ENCODE data around the gene AEBP2. TPM values are rescaled to one million over a fixed set of nuclear protein-coding genes. Genes with fewer than 3 reads are reported as not detected.
A peak's percentile ranks its signal among the peaks of the same experiment; 100 is the strongest.

AEBP2 gene
- total RNA-seq, 1 experiment from 2014 or later, result 13.4 TPM

GRCh38 chr12:19517583-19517982 is 78.3 kb downstream of the AEBP2 start:
- H3K36me3 ChIP-seq, result peaks cover 34% of the 10 kb centered on the region

GRCh38 chr12:19518209-19518608 is 78.9 kb downstream of the AEBP2 start:
- Histone ChIP-seq H3K4me3 (no peak overlapping the region), H3K27me3 (no peaks in the 10 kb centered on the region), H3K36me3 (peaks cover 30% of the 10 kb centered on the region), H3K9me3 (no peaks in the 10 kb centered on the region)
- DNase-seq, result no peak

More at GRCh38 chr12:19517583-19517982, 78.3 kb downstream of the AEBP2 start:
- no peaks in the 10 kb centered on the region for H3K27me3 ChIP-seq
- no peak overlapping the region for H3K4me3 ChIP-seq
- no peaks in the 10 kb centered on the region for H3K9me3 ChIP-seq
- no peak for DNase-seq

- Histone ChIP-seq H3K9me3 (no peaks in the 10 kb centered on the region), H3K4me3 (no peak overlapping the region), H3K27me3 (no peaks in the 10 kb centered on the region), H3K36me3 (peaks cover 12% of the 10 kb centered on the region)
- no peak for DNase-seq
These were observed 81.5 kb downstream of the AEBP2 start for GRCh38 chr12:19520646-19521415.

GRCh38 chr12:19525274-19525673 is 86.0 kb downstream of the AEBP2 start:
- Histone ChIP-seq H3K27me3 (no peaks in the 10 kb centered on the region), H3K36me3 (no peaks in the 10 kb centered on the region), H3K9me3 (no peaks in the 10 kb centered on the region), H3K4me3 (no peak overlapping the region)
- DNase-seq, result no peak

GRCh38 chr12:19527866-19528265 is 88.6 kb downstream of the AEBP2 start:
- DNase-seq, result no peak
- Histone ChIP-seq H3K4me3 (no peak overlapping the region), H3K27me3 (no peaks in the 10 kb centered on the region), H3K9me3 (no peaks in the 10 kb centered on the region), H3K36me3 (no peaks in the 10 kb centered on the region)

GRCh38 chr12:19528750-19529149 is 89.5 kb downstream of the AEBP2 start:
- Histone ChIP-seq H3K9me3 (no peaks in the 10 kb centered on the region), H3K4me3 (no peak overlapping the region), H3K27me3 (no peaks in the 10 kb centered on the region), H3K36me3 (no peaks in the 10 kb centered on the region)
- no peak for DNase-seq

GRCh38 chr12:19529951-19530636 is 90.8 kb downstream of the AEBP2 start:
- no peaks in the 10 kb centered on the region for H3K27me3 ChIP-seq
- H3K36me3 ChIP-seq, result no peaks in the 10 kb centered on the region
- no peaks in the 10 kb centered on the region for H3K9me3 ChIP-seq
- H3K4me3 ChIP-seq, result no peak overlapping the region
- DNase-seq, result no peak

- no peaks in the 10 kb centered on the region for H3K27me3 ChIP-seq
- no peak for DNase-seq
- H3K36me3 ChIP-seq, result no peaks in the 10 kb centered on the region
- H3K4me3 ChIP-seq, result no peak overlapping the region
- peaks cover 5% of the 10 kb centered on the region for H3K9me3 ChIP-seq
These were observed 91.3 kb downstream of the AEBP2 start for GRCh38 chr12:19530637-19531023.

GRCh38 chr12:19533567-19533966 is 94.3 kb downstream of the AEBP2 start:
- Histone ChIP-seq H3K27me3 (no peaks in the 10 kb centered on the region), H3K4me3 (no peak overlapping the region), H3K36me3 (no peaks in the 10 kb centered on the region), H3K9me3 (peaks cover 14% of the 10 kb centered on the region)
- DNase-seq, result no peak

- no peak for DNase-seq
- peaks cover 14% of the 10 kb centered on the region for H3K9me3 ChIP-seq
- no peaks in the 10 kb centered on the region for H3K27me3 ChIP-seq
These were observed 99.8 kb downstream of the AEBP2 start for GRCh38 chr12:19539071-19539470.

GRCh38 chr12:19539836-19540235 is 100.5 kb downstream of the AEBP2 start:
- H3K27me3 ChIP-seq, result no peaks in the 10 kb centered on the region
- H3K4me3 ChIP-seq, result no peak overlapping the region
- DNase-seq, result peak; percentile 22
- H3K36me3 ChIP-seq, result no peaks in the 10 kb centered on the region
- peaks cover 14% of the 10 kb centered on the region for H3K9me3 ChIP-seq

More at GRCh38 chr12:19539071-19539470, 99.8 kb downstream of the AEBP2 start:
- H3K36me3 ChIP-seq, result no peaks in the 10 kb centered on the region
- no peak overlapping the region for H3K4me3 ChIP-seq

- no peak for DNase-seq
- no peaks in the 10 kb centered on the region for H3K27me3 ChIP-seq
- no peak overlapping the region for H3K4me3 ChIP-seq
- no peaks in the 10 kb centered on the region for H3K9me3 ChIP-seq
- H3K36me3 ChIP-seq, result no peaks in the 10 kb centered on the region
These were observed 103.3 kb downstream of the AEBP2 start for GRCh38 chr12:19542606-19543005.

- no peaks in the 10 kb centered on the region for H3K9me3 ChIP-seq
- H3K4me3 ChIP-seq, result no peak overlapping the region
- H3K27me3 ChIP-seq, result no peaks in the 10 kb centered on the region
- H3K36me3 ChIP-seq, result no peaks in the 10 kb centered on the region
- no peak for DNase-seq
These were observed 105.1 kb downstream of the AEBP2 start for GRCh38 chr12:19544353-19544752.

- H3K27me3 ChIP-seq, result no peaks in the 10 kb centered on the region
- H3K36me3 ChIP-seq, result no peaks in the 10 kb centered on the region
- no peak for DNase-seq
These were observed 106.0 kb downstream of the AEBP2 start for GRCh38 chr12:19545301-19545700.

GRCh38 chr12:19546027-19546426 is 106.7 kb downstream of the AEBP2 start:
- no peaks in the 10 kb centered on the region for H3K27me3 ChIP-seq

More at GRCh38 chr12:19545301-19545700, 106.0 kb downstream of the AEBP2 start:
- Histone ChIP-seq H3K9me3 (no peaks in the 10 kb centered on the region), H3K4me3 (no peak overlapping the region)

GRCh38 chr12:19546611-19547162 is 107.4 kb downstream of the AEBP2 start:
- Histone ChIP-seq H3K27me3 (no peaks in the 10 kb centered on the region), H3K4me3 (no peak overlapping the region), H3K9me3 (no peaks in the 10 kb centered on the region), H3K36me3 (no peaks in the 10 kb centered on the region)
- no peak for DNase-seq

More at GRCh38 chr12:19546027-19546426, 106.7 kb downstream of the AEBP2 start:
- no peaks in the 10 kb centered on the region for H3K36me3 ChIP-seq
- no peak overlapping the region for H3K4me3 ChIP-seq
- no peaks in the 10 kb centered on the region for H3K9me3 ChIP-seq
- no peak for DNase-seq

- H3K9me3 ChIP-seq, result no peaks in the 10 kb centered on the region
- no peak for DNase-seq
- no peak overlapping the region for H3K4me3 ChIP-seq
- no peaks in the 10 kb centered on the region for H3K27me3 ChIP-seq
- no peaks in the 10 kb centered on the region for H3K36me3 ChIP-seq
These were observed 108.0 kb downstream of the AEBP2 start for GRCh38 chr12:19547271-19547671.
